KBM-7 (cell line): ENCODE results near the gene FAM170B.

Experiments used
- DNase-seq: peaks from one replicate; pipeline ENCODE4 v3.0.0-alpha.2; 2015
- in situ Hi-C: fragments of 300-500 bp; cut with MboI; formaldehyde crosslinking; loops from 2 replicates; pipeline ENCODE4 v1.14.3; 2020; ENCODE audit warnings: low sequenced_read_pairs, low pct_unique_long_range_greater_than_20kb, mixed read lengths

Gene FAM170B

GRCh38 chr10:49154641-49155040, 20.8 kb upstream of the FAM170B start:
- DNase-seq: no peak
- in situ Hi-C loops: no loop called here

- DNase-seq: no peak
- in situ Hi-C loops: no loop called here
Measured at GRCh38 chr10:49153971-49154370, 20.1 kb upstream of the FAM170B start.

GRCh38 chr10:49153115-49153514, 19.3 kb upstream of the FAM170B start:
- in situ Hi-C loops: no loop called here
- no peak for DNase-seq

- in situ Hi-C loops: no loop called here
- DNase-seq: no peak
Measured at GRCh38 chr10:49152663-49153062, 18.8 kb upstream of the FAM170B start.

- DNase-seq: no peak
- in situ Hi-C loops: no loop called here
Measured at GRCh38 chr10:49152037-49152436, 18.2 kb upstream of the FAM170B start.

- in situ Hi-C loops: no loop called here
- DNase-seq: no peak
Measured at GRCh38 chr10:49151481-49151880, 17.7 kb upstream of the FAM170B start.

GRCh38 chr10:49151025-49151445, 17.2 kb upstream of the FAM170B start:
- DNase-seq: no peak
- in situ Hi-C loops: no loop called here

GRCh38 chr10:49150426-49150825, 16.6 kb upstream of the FAM170B start:
- in situ Hi-C loops: no loop called here
- DNase-seq: no peak

- in situ Hi-C loops: no loop called here
- no peak for DNase-seq
Measured at GRCh38 chr10:49149881-49150280, 16.1 kb upstream of the FAM170B start.

- DNase-seq: no peak
- in situ Hi-C loops: no loop called here
Measured at GRCh38 chr10:49144058-49144720, 10.4 kb upstream of the FAM170B start.

- no peak for DNase-seq
- in situ Hi-C loops: no loop called here
Measured at GRCh38 chr10:49143249-49143648, 9.4 kb upstream of the FAM170B start.

GRCh38 chr10:49141541-49142332, 7.9 kb upstream of the FAM170B start:
- in situ Hi-C loops: no loop called here

GRCh38 chr10:49140304-49141177, 6.7 kb upstream of the FAM170B start:
- in situ Hi-C loops: no loop called here

More at GRCh38 chr10:49141541-49142332, 7.9 kb upstream of the FAM170B start:
- DNase-seq: no peak

GRCh38 chr10:49139846-49140195, 6.0 kb upstream of the FAM170B start:
- in situ Hi-C loops: no loop called here
- DNase-seq: no peak

More at GRCh38 chr10:49140304-49141177, 6.7 kb upstream of the FAM170B start:
- DNase-seq: no peak

- no peak for DNase-seq
- in situ Hi-C loops: no loop called here
Measured at GRCh38 chr10:49139028-49139845, 5.4 kb upstream of the FAM170B start.

- in situ Hi-C loops: no loop called here
- no peak for DNase-seq
Measured at GRCh38 chr10:49138361-49138891, 4.6 kb upstream of the FAM170B start.

- DNase-seq: no peak
- in situ Hi-C loops: no loop called here
Measured at GRCh38 chr10:49136525-49136924, 2.7 kb upstream of the FAM170B start.

- peak; percentile 35 for DNase-seq
Measured at GRCh38 chr10:49135575-49136313, 1.9 kb upstream of the FAM170B start.

More at GRCh38 chr10:49135575-49136313, 1.9 kb upstream of the FAM170B start:
- in situ Hi-C loops: no loop called here
